PC-9 (cell line): ENCODE measurements around the gene CRACDL. TPM values are rescaled to one million over a fixed set of nuclear protein-coding genes. Genes with fewer than 3 reads are reported as not detected.

ENCODE experiments used
- BruUV-seq: library from RNA; stranded (reverse); fragments of 400-500 nt; replicated peaks from 2 replicates; lab custom pipeline; 2021; lab: Mats Ljungman, UMichigan
- CTCF ChIA-PET: fragments of 300-600 bp; sonication (Branson Sonifier 250); formaldehyde crosslinking; loops from one replicate; lab custom pipeline; 2022; ENCODE audit warnings: antibody characterized with exemption; lab: Charles Lee
- POLR2A ChIA-PET: fragments of 300-600 bp; sonication (Branson Sonifier 250); formaldehyde crosslinking; loops from one replicate; lab custom pipeline; 2022; ENCODE audit warnings: antibody characterized with exemption; ENCODE audit not compliant: unreplicated experiment; lab: Charles Lee
- DNase-seq, 2 experiments: peaks; one replicate each; pipeline versions ENCODE4 v3.0.0 to v3.0.0-alpha.2; 2015 to 2022; ENCODE audit warnings: mixed read lengths in 1 of 2
- H2AFZ ChIP-seq: fragments of 200-600 bp; sonication (generic); 2 replicates; pipeline ENCODE4 v1.8.1; 2017; ENCODE audit warnings: antibody characterized with exemption
- H3F3A ChIP-seq: fragments of 200-600 bp; sonication (generic); 2 replicates; pipeline ENCODE4 v1.8.1; 2017; ENCODE audit warnings: antibody characterized with exemption, mild to moderate bottlenecking, low read depth; ENCODE audit not compliant: insufficient read depth
- H3K27ac ChIP-seq: fragments of 200-600 bp; sonication (generic); 2 replicates; pipeline ENCODE4 v1.6.1; 2016; ENCODE audit warnings: mixed run types
- H3K27me3 ChIP-seq: fragments of 200-600 bp; sonication (generic); 2 replicates; pipeline ENCODE4 v1.6.1; 2016; ENCODE audit warnings: low read depth, mixed run types; ENCODE audit not compliant: insufficient read depth
- H3K36me3 ChIP-seq: fragments of 200-600 bp; sonication (generic); 2 replicates; pipeline ENCODE4 v1.6.1; 2016; ENCODE audit warnings: low read depth, mixed run types
- H3K4me1 ChIP-seq: fragments of 200-600 bp; sonication (generic); replicated peaks from 2 replicates; pipeline ENCODE4 v1.6.1; 2016; ENCODE audit warnings: mixed run types; ENCODE audit not compliant: insufficient read depth
- H3K4me2 ChIP-seq: fragments of 200-600 bp; sonication (generic); 2 replicates; pipeline ENCODE4 v1.6.1; 2017; ENCODE audit warnings: mixed run types
- H3K4me3 ChIP-seq: fragments of 200-600 bp; sonication (generic); 2 replicates; pipeline ENCODE4 v1.6.1; 2016; ENCODE audit warnings: mixed run types
- H3K79me2 ChIP-seq: fragments of 200-600 bp; sonication (generic); 2 replicates; pipeline ENCODE4 v1.6.1; 2017; ENCODE audit warnings: low read depth, mixed run types
- H3K9me2 ChIP-seq: fragments of 200-600 bp; sonication (generic); 2 replicates; pipeline ENCODE4 v1.8.1; 2017; ENCODE audit warnings: mild to moderate bottlenecking; ENCODE audit not compliant: insufficient read depth
- H3K9me3 ChIP-seq: fragments of 200-600 bp; sonication (generic); 2 replicates; pipeline ENCODE4 v1.8.1; 2016; ENCODE audit warnings: low read depth; ENCODE audit not compliant: insufficient read depth
- H4K20me1 ChIP-seq: fragments of 200-600 bp; sonication (generic); 2 replicates; pipeline ENCODE4 v1.8.1; 2017; ENCODE audit not compliant: insufficient read depth
- CTCF ChIP-seq: fragments of 200-600 bp; sonication (generic); conservative IDR thresholded peaks from 2 replicates; pipeline ENCODE4 v1.6.1; 2017; ENCODE audit warnings: mixed run types, antibody characterized with exemption, mild to moderate bottlenecking, moderate library complexity
- EZH2 ChIP-seq: fragments of 200-600 bp; sonication (generic); IDR thresholded peaks from 2 replicates; pipeline ENCODE4 v1.8.0; 2017; ENCODE audit warnings: antibody characterized with exemption, low read depth
- intact Hi-C: fragments of 100-400 bp; cut with micrococcal nuclease; formaldehyde crosslinking; loops from one replicate; pipeline ENCODE4 v1.10.0; 2022; ENCODE audit not compliant: unreplicated experiment
- total RNA-seq: library from RNA; stranded (reverse); gene quantifications from 2 replicates; pipeline ENCODE4 v1.2.3, GENCODE V29; 2021

CRACDL gene
- total RNA-seq, 1 experiment from 2014 or later = 33.7 TPM

- POLR2A ChIA-PET = no interaction called here
- CTCF ChIA-PET = no interaction called here
These were observed 134.1 kb downstream of the CRACDL start for GRCh38 chr2:98801921-98802321.

DNA sequence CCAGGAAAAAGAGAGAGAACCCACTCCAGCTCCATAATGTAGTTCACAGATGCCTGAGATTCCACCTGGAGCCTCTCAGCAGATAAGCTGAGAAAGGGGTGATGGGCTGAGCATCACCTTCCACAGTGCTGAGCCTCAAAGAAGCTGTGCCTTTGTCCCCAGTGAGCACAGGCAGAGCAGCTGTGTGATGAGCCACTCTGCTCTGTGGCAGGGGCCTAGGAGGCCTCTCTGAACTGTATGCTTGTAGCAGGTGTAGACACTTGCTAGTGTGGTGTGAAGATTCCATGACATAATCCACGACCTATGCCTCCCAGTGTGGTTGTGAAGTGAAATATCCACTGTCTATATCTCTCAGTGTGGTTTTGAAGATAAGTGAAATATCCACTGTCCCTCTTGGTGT lies 134.7 kb downstream of the CRACDL start:
- intact Hi-C loops = no loop called here
- DNase-seq = no peak
- Histone ChIP-seq H3F3A (peaks cover 4% of the 10 kb centered on the region; the same call in 1 of the 2 replicates), H3K79me2 (no peaks in the 10 kb centered on the region), H4K20me1 (no peaks in the 10 kb centered on the region), H2AFZ (no peak overlapping the region), H3K36me3 (no peaks in the 10 kb centered on the region), H3K4me2 (no peak overlapping the region), H3K4me3 (no peak overlapping the region), H3K27me3 (no peaks in the 10 kb centered on the region), H3K4me1 (peaks cover 25% of the 10 kb centered on the region), H3K27ac (no peak overlapping the region), H3K9me3 (no peaks in the 10 kb centered on the region), H3K9me2 (no peaks in the 10 kb centered on the region)
- ChIA-PET POLR2A (no interaction called here), CTCF (no interaction called here)
- TF ChIP-seq EZH2 (no peak), CTCF (no peak)
- BruUV-seq = no TSS peak

More at GRCh38 chr2:98801921-98802321, 134.1 kb downstream of the CRACDL start:
- Histone ChIP-seq H3K4me3 (no peak overlapping the region), H3K9me2 (no peaks in the 10 kb centered on the region), H3K9me3 (no peaks in the 10 kb centered on the region), H3K27ac (no peak overlapping the region), H3K27me3 (no peaks in the 10 kb centered on the region), H3F3A (peaks cover 4% of the 10 kb centered on the region; the same call in 1 of the 2 replicates), H3K79me2 (no peaks in the 10 kb centered on the region), H2AFZ (no peak overlapping the region), H3K36me3 (no peaks in the 10 kb centered on the region), H3K4me2 (no peak overlapping the region), H3K4me1 (peaks cover 30% of the 10 kb centered on the region), H4K20me1 (no peaks in the 10 kb centered on the region)
- no TSS peak for BruUV-seq
- intact Hi-C loops = no loop called here
- DNase-seq = no peak
- TF ChIP-seq EZH2 (no peak), CTCF (no peak)

DNA sequence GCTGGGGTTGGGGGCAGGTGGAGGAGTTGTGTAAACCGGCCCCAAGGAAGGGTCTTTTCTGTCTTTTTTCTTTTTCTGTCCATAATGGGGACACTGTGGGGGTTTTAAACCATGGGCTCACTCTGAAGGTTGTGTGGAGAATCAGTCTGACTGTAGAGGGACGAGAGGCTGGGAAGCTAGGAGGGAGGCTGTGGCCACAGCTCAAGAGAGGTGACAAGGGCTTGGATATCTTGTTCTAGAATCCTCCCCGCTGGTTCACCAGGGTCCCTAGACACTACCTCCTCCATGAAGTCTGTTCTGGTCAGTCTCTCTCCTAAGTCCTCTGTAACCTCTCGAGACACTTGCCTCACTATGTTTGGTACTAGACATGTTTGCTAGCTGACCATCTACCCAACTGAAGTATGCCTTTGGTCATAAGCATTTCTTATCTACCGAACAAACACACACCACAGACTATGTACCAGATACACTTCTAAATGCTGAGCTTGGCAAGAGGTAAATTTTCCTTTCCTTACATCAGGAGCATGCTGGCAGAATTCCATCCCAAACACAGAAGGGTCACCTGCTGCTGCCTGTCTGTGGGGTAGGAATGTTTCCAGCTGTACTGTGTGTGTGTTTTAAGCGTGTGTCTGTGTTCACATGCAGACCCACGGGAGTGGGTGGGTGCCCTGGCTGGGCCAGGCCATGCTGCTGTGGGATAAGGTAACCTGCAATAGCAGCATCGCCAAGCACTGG lies 135.5 kb downstream of the CRACDL start:
- H4K20me1 ChIP-seq = no peaks in the 10 kb centered on the region
- POLR2A ChIA-PET = interaction anchor here (0.5 kb wide), 1 partner anchor 69 kb away, joined by 4 read pairs; the partner anchor contains the start of gene MGAT4A

More for the DNA sequence above, 135.5 kb downstream of the CRACDL start:
- no peaks in the 10 kb centered on the region for H3K27me3 ChIP-seq
- H3K36me3 ChIP-seq = no peaks in the 10 kb centered on the region
- BruUV-seq = no TSS peak
- no peaks in the 10 kb centered on the region for H3F3A ChIP-seq
- H3K9me3 ChIP-seq = no peaks in the 10 kb centered on the region
- H3K79me2 ChIP-seq = no peaks in the 10 kb centered on the region
- H2AFZ ChIP-seq = no peak overlapping the region
- DNase-seq = no peak
- intact Hi-C loops = no loop called here
- CTCF ChIA-PET = no interaction called here
- H3K4me3 ChIP-seq = no peak overlapping the region
- TF ChIP-seq CTCF (no peak), EZH2 (no peak)
- H3K4me2 ChIP-seq = no peak overlapping the region
- H3K9me2 ChIP-seq = no peaks in the 10 kb centered on the region
- no peak overlapping the region for H3K27ac ChIP-seq
- H3K4me1 ChIP-seq = peaks cover 17% of the 10 kb centered on the region
